HepG2 (cell line): ENCODE measurements around the gene ZNF655. TPM values are rescaled to one million over a fixed set of nuclear protein-coding genes. Genes with fewer than 3 reads are reported as not detected.

Source experiments
- ATRX ChIP-seq: sonication (generic); formaldehyde crosslinking; IDR thresholded peaks from 2 replicates; pipeline ENCODE4 v1.4.0; 2020; ENCODE audit warnings: missing genetic modification reagents, borderline replicate concordance
- CBX2 ChIP-seq, 2 experiments: fragments of 200-600 bp in 1 of 2; sonication (generic); formaldehyde crosslinking in 1 of 2; IDR thresholded peaks; 2 replicates each; pipeline versions ENCODE4 v1.7.0 to v1.8.1; 2018 to 2022; ENCODE audit warnings: low read depth in 2 of 2, low read length in 1 of 2, mild to moderate bottlenecking in 1 of 2, missing genetic modification reagents in 1 of 2
- ETV5 ChIP-seq: IDR thresholded peaks from 2 replicates; pipeline ENCODE4 v1.6.1; 2018; ENCODE audit warnings: missing biosample characterization, missing genetic modification reagents, inconsistent platforms, borderline replicate concordance
- KDM1A ChIP-seq: IDR thresholded peaks from 2 replicates; pipeline ENCODE4 v1.6.1; 2016; ENCODE audit warnings: missing compliant biosample characterization
- KDM5A ChIP-seq: fragments of 200-600 bp; sonication (generic); IDR thresholded peaks from 2 replicates; pipeline ENCODE4 v1.7.0; 2018; ENCODE audit warnings: antibody characterized with exemption, mild to moderate bottlenecking, low read length, borderline replicate concordance
- MIER2 ChIP-seq: IDR thresholded peaks from 2 replicates; pipeline ENCODE4 v1.6.1; 2016; ENCODE audit warnings: missing biosample characterization, missing genetic modification reagents
- MTF2 ChIP-seq: sonication (generic); formaldehyde crosslinking; IDR thresholded peaks from 2 replicates; pipeline ENCODE4 v1.5.0; 2020; ENCODE audit warnings: missing genetic modification reagents, borderline replicate concordance
- NFKB2 ChIP-seq: sonication (generic); formaldehyde crosslinking; IDR thresholded peaks from 2 replicates; pipeline ENCODE4 v1.4.0; 2020; ENCODE audit warnings: missing genetic modification reagents, borderline replicate concordance
- NFYC ChIP-seq: IDR thresholded peaks from 2 replicates; pipeline ENCODE4 v1.6.1; 2016; ENCODE audit warnings: missing genetic modification reagents, missing compliant biosample characterization
- SMAD9 ChIP-seq: sonication (generic); formaldehyde crosslinking; IDR thresholded peaks from 2 replicates; pipeline ENCODE4 v1.5.1; 2020; ENCODE audit warnings: mild to moderate bottlenecking, missing genetic modification reagents
- SMC3 ChIP-seq: IDR thresholded peaks from 2 replicates; pipeline ENCODE4 v1.6.1; 2011; ENCODE audit warnings: low read length, improper control_type of control experiment
- SRSF1 ChIP-seq: fragments of 200-400 bp; formaldehyde crosslinking; optimal IDR thresholded peaks from 2 replicates; pipeline ENCODE3; 2017; ENCODE audit warnings: mild to moderate bottlenecking, low read depth, low read length, moderate library complexity
- ZFP82 ChIP-seq: sonication (generic); formaldehyde crosslinking; IDR thresholded peaks from 2 replicates; pipeline ENCODE4 v1.5.1; 2020; ENCODE audit warnings: mild to moderate bottlenecking, missing genetic modification reagents, borderline replicate concordance
- ZKSCAN5 ChIP-seq: sonication (generic); formaldehyde crosslinking; IDR thresholded peaks from 2 replicates; pipeline ENCODE4 v1.5.1; 2020; ENCODE audit warnings: mild to moderate bottlenecking, missing genetic modification reagents
- ZNF160 ChIP-seq: sonication (generic); formaldehyde crosslinking; IDR thresholded peaks from 2 replicates; pipeline ENCODE4 v1.8.0; 2022; ENCODE audit warnings: mild to moderate bottlenecking, inconsistent platforms, missing genetic modification reagents
- ZNF501 ChIP-seq: sonication (generic); formaldehyde crosslinking; IDR thresholded peaks from 2 replicates; pipeline ENCODE4 v1.5.1; 2020; ENCODE audit warnings: mild to moderate bottlenecking, moderate library complexity, missing genetic modification reagents
- ZNF788 ChIP-seq: sonication (generic); formaldehyde crosslinking; IDR thresholded peaks from 2 replicates; pipeline ENCODE4 v1.5.0; 2020; ENCODE audit warnings: mild to moderate bottlenecking, missing genetic modification reagents, borderline replicate concordance
- ZNF891 ChIP-seq: sonication (generic); formaldehyde crosslinking; IDR thresholded peaks from 2 replicates; pipeline ENCODE4 v1.5.0; 2020; ENCODE audit warnings: mild to moderate bottlenecking, missing genetic modification reagents
- polyA plus RNA-seq, 8 experiments: library from polyadenylated mRNA; depleted of rRNA in 3 of 8; stranded (reverse) in 7 of 8; unstranded in 1 of 8; fragments of >200 nt; fragmentation: Illumina TruSeq in 4 of 8; extraction: Trizol in 4 of 8; gene quantifications; 2 replicates each; pipeline versions ENCODE4 v1.2.1 to v1.2.3, GENCODE V29; 2011 to 2016; ENCODE audit warnings: low read depth in 4 of 8, missing spikeins in 1 of 8, mixed read lengths in 1 of 8; ENCODE audit not compliant: insufficient read depth in 1 of 8
- total RNA-seq, 5 experiments: library from RNA; depleted of rRNA; stranded (reverse); fragments of >200 nt; fragmentation: Illumina TruSeq; extraction: Trizol; gene quantifications; 2 replicates each; pipeline ENCODE4 v1.2.3, GENCODE V29; 2016; ENCODE audit warnings: low read depth in 1 of 5
- TF ChIP-seq, protein P1 (sequence below): sonication (generic); formaldehyde crosslinking; IDR thresholded peaks from 2 replicates; pipeline ENCODE4 v1.4.0; 2020; ENCODE audit warnings: missing genetic modification reagents
- TF ChIP-seq, protein P2 (sequence below): sonication (generic); formaldehyde crosslinking; IDR thresholded peaks from 2 replicates; pipeline ENCODE4 v1.5.1; 2020; ENCODE audit warnings: mild to moderate bottlenecking, missing genetic modification reagents, borderline replicate concordance
- TF ChIP-seq, protein P3 (sequence below): sonication (generic); formaldehyde crosslinking; IDR thresholded peaks from 2 replicates; pipeline ENCODE4 v1.5.1; 2020; ENCODE audit warnings: missing genetic modification reagents, mild to moderate bottlenecking, borderline replicate concordance
- TF ChIP-seq, protein P4 (sequence below): IDR thresholded peaks from 2 replicates; pipeline ENCODE4 v1.6.1; 2012; ENCODE audit warnings: low read length, improper control_type of control experiment

The ZNF655 gene
- total and polyA plus RNA-seq, 2 of the 13 experiments (the other 11 are each of a cell fraction or from before 2014, with no cell fraction given) = 53.4 to 75.6 TPM

DNA sequence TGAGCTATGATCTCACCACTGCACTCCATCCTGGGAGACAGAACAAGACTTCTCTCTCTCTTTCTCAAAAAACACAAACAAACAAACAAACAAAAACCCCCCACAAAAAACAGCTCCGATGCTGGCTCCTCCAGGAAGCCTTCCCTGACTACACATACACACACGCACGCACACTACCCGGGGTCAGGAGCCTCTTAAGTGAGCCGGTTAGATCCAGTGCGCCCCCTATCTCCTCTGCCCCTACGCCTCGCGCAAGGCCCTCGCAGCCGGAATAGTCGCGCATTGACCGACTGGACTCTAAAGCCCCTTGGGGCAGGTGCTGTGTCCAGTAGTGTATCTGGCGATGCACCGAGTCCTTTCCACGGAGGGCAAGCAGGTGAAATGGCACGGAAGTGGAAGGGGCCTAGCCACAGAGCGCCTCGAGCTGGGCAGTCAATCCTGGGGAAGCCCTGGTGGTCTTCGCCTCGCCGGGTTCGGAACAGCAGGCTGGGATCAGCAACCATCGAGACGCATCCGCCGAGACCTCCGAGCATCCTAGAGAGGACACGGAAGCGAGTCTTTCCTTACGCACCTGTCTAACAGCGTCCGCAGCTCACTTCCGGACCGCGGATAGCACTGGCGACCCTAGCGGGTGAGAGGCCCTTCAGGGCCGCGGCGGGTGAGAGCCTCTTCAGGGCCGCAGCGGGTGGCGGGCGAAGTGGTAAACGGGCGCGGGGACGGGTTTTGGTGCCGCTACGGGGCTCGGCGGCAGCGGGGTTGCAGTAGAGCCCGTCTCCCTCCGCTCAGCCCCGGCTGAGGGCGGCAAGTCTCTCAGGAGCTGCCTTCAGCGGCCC is 58.1 kb downstream of the ZNF655 start, which contains the start of gene ZSCAN25 (continued):
- TF ChIP-seq, protein P1, sequence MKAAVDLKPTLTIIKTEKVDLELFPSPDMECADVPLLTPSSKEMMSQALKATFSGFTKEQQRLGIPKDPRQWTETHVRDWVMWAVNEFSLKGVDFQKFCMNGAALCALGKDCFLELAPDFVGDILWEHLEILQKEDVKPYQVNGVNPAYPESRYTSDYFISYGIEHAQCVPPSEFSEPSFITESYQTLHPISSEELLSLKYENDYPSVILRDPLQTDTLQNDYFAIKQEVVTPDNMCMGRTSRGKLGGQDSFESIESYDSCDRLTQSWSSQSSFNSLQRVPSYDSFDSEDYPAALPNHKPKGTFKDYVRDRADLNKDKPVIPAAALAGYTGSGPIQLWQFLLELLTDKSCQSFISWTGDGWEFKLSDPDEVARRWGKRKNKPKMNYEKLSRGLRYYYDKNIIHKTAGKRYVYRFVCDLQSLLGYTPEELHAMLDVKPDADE (CRISPR knock-in tag) = no peak; the same call in 1 of the 2 replicates
- no peak; the same call in 1 of the 2 replicates for TF ChIP-seq KDM1A
- peak; percentile 74 for TF ChIP-seq MIER2 (CRISPR knock-in tag)
- peak; percentile 83; the same call in 1 of the 2 replicates for TF ChIP-seq ZNF788 (CRISPR knock-in tag)
- TF ChIP-seq ATRX (CRISPR knock-in tag) = no peak
- TF ChIP-seq NFYC (CRISPR knock-in tag) = peak; percentile 35; the same call in 1 of the 2 replicates
- TF ChIP-seq ZNF891 (CRISPR knock-in tag) = peak; percentile 66; the same call in 1 of the 2 replicates
- TF ChIP-seq ZNF501 (CRISPR knock-in tag) = peak; percentile 93
- TF ChIP-seq SMC3 = peak; percentile 30
- TF ChIP-seq ZKSCAN5 (CRISPR knock-in tag) = no peak
- TF ChIP-seq MTF2 (CRISPR knock-in tag) = peak; percentile 28; the same call in 1 of the 2 replicates
- peak; percentile 96 for TF ChIP-seq ZFP82
- TF ChIP-seq, protein P2, sequence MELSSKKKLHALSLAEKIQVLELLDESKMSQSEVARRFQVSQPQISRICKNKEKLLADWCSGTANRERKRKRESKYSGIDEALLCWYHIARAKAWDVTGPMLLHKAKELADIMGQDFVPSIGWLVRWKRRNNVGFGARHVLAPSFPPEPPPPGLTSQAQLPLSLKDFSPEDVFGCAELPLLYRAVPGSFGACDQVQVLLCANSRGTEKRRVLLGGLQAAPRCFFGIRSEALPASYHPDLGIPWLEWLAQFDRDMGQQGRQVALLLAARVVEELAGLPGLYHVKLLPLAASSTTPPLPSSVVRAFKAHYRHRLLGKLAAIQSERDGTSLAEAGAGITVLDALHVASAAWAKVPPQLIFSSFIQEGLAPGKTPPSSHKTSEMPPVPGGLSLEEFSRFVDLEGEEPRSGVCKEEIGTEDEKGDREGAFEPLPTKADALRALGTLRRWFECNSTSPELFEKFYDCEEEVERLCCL (CRISPR knock-in tag) = peak; percentile 63
- peak; percentile 92 for TF ChIP-seq KDM5A
- TF ChIP-seq NFKB2 (CRISPR knock-in tag) = peak; percentile 67; the same call in 1 of the 2 replicates
- TF ChIP-seq SRSF1 = peak; percentile 88
- peak; percentile 93 for TF ChIP-seq ETV5
- TF ChIP-seq, protein P3, sequence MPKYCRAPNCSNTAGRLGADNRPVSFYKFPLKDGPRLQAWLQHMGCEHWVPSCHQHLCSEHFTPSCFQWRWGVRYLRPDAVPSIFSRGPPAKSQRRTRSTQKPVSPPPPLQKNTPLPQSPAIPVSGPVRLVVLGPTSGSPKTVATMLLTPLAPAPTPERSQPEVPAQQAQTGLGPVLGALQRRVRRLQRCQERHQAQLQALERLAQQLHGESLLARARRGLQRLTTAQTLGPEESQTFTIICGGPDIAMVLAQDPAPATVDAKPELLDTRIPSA (CRISPR knock-in tag) = peak; percentile 40; the same call in 1 of the 2 replicates
- no peak for TF ChIP-seq CBX2 (IDR thresholded peaks at IDR 0.05; ENCODE audit: low read depth, low read length)
- no peak for TF ChIP-seq CBX2 (CRISPR knock-in tag; IDR thresholded peaks at IDR 0.05; ENCODE audit: low read depth)
- TF ChIP-seq, protein P4, sequence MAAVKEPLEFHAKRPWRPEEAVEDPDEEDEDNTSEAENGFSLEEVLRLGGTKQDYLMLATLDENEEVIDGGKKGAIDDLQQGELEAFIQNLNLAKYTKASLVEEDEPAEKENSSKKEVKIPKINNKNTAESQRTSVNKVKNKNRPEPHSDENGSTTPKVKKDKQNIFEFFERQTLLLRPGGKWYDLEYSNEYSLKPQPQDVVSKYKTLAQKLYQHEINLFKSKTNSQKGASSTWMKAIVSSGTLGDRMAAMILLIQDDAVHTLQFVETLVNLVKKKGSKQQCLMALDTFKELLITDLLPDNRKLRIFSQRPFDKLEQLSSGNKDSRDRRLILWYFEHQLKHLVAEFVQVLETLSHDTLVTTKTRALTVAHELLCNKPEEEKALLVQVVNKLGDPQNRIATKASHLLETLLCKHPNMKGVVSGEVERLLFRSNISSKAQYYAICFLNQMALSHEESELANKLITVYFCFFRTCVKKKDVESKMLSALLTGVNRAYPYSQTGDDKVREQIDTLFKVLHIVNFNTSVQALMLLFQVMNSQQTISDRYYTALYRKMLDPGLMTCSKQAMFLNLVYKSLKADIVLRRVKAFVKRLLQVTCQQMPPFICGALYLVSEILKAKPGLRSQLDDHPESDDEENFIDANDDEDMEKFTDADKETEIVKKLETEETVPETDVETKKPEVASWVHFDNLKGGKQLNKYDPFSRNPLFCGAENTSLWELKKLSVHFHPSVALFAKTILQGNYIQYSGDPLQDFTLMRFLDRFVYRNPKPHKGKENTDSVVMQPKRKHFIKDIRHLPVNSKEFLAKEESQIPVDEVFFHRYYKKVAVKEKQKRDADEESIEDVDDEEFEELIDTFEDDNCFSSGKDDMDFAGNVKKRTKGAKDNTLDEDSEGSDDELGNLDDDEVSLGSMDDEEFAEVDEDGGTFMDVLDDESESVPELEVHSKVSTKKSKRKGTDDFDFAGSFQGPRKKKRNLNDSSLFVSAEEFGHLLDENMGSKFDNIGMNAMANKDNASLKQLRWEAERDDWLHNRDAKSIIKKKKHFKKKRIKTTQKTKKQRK = no peak
- TF ChIP-seq ZNF160 (CRISPR knock-in tag) = peak; percentile 83
- TF ChIP-seq SMAD9 (CRISPR knock-in tag) = peak; percentile 88; the same call in 1 of the 2 replicates
